ENCODE measurements around the gene CATSPER4.

DNA sequence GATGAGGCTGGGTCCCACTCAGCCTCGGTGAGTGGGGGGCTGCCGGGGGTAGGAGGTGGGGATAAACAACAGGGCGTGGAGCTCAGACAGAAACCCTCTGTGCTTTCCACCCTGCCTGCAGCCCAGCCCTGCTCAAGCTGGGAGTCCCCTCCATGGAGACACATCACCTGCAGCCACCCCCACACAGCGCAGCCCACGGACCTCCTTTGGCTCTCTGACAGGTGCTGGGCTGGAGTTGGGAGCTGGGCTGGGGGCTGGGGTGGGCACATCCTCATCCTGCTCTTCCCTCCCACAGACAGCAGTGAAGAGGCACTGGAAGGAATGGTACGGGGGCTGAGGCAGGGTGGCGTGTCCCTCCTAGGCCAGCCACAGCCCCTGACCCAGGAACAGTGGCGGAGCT lies 1.9 kb upstream of the CATSPER4 start:
- no peak for TF ChIP-seq POLR2A (IDR thresholded peaks at IDR 0.05)
- TF ChIP-seq, protein P1, sequence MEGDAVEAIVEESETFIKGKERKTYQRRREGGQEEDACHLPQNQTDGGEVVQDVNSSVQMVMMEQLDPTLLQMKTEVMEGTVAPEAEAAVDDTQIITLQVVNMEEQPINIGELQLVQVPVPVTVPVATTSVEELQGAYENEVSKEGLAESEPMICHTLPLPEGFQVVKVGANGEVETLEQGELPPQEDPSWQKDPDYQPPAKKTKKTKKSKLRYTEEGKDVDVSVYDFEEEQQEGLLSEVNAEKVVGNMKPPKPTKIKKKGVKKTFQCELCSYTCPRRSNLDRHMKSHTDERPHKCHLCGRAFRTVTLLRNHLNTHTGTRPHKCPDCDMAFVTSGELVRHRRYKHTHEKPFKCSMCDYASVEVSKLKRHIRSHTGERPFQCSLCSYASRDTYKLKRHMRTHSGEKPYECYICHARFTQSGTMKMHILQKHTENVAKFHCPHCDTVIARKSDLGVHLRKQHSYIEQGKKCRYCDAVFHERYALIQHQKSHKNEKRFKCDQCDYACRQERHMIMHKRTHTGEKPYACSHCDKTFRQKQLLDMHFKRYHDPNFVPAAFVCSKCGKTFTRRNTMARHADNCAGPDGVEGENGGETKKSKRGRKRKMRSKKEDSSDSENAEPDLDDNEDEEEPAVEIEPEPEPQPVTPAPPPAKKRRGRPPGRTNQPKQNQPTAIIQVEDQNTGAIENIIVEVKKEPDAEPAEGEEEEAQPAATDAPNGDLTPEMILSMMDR (IDR thresholded peaks at IDR 0.05) = no peak
- TF ChIP-seq POLR2AphosphoS5 (IDR thresholded peaks at IDR 0.05; ENCODE audit: insufficient read depth in 1 of 2, low read depth in 1 of 2) = no peak

Data from vagina (tissue), 2 donors.